Neural cell (in vitro differentiated cells): Measurements from ENCODE around the gene APMAP. TPM values are rescaled to one million over a fixed set of nuclear protein-coding genes. Genes with fewer than 3 reads are reported as not detected.

Source experiments
- H2AFZ ChIP-seq: fragments of 200-600, 300-800 bp; sonication (generic), shearing (Covaris generic); 2 replicates; pipeline ENCODE4 v1.6.0; 2014; ENCODE audit warnings: low read depth, mild to moderate bottlenecking, antibody characterized with exemption, low read length, moderate library complexity
- H3F3A ChIP-seq: fragments of 200-600 bp; shearing (Covaris generic); 2 replicates; pipeline ENCODE4 v1.6.1; 2016; ENCODE audit warnings: mild to moderate bottlenecking, moderate library complexity, mixed read lengths, antibody characterized with exemption, low read length; ENCODE audit not compliant: insufficient read depth, poor library complexity, severe bottlenecking
- H3K27ac ChIP-seq: fragments of 200-600, 300-800 bp; sonication (generic), shearing (Covaris generic); 2 replicates; pipeline ENCODE4 v1.5.1; 2014; ENCODE audit warnings: mild to moderate bottlenecking, low read length, moderate library complexity
- H3K27me3 ChIP-seq: fragments of 300-800, 200-600 bp; sonication (generic), shearing (Covaris generic); 2 replicates; pipeline ENCODE4 v1.6.0; 2014; ENCODE audit warnings: mild to moderate bottlenecking, low read depth, low read length, moderate library complexity; ENCODE audit not compliant: insufficient read depth
- H3K36me3 ChIP-seq: fragments of 300-800, 200-600 bp; sonication (generic), shearing (Covaris generic); 2 replicates; pipeline ENCODE4 v1.5.1; 2014; ENCODE audit warnings: mild to moderate bottlenecking, antibody characterized with exemption, low read length, moderate library complexity; ENCODE audit not compliant: insufficient read depth
- H3K4me2 ChIP-seq: fragments of 300-800, 200-600 bp; sonication (generic), shearing (Covaris generic); 2 replicates; pipeline ENCODE4 v1.6.0; 2014; ENCODE audit warnings: mild to moderate bottlenecking, low read length
- H3K4me3 ChIP-seq: fragments of 300-800, 200-600 bp; sonication (generic), shearing (Covaris generic); 2 replicates; pipeline ENCODE4 v1.5.1; 2014; ENCODE audit warnings: mild to moderate bottlenecking, low read length, moderate library complexity
- H3K79me2 ChIP-seq: fragments of 200-600 bp; shearing (Covaris generic); replicated peaks from 2 replicates; pipeline ENCODE4 v1.6.0; 2014; ENCODE audit warnings: mild to moderate bottlenecking, low read length, moderate library complexity; ENCODE audit not compliant: insufficient read depth
- H3K9ac ChIP-seq: fragments of 300-800, 200-600 bp; sonication (generic), shearing (Covaris generic); 2 replicates; pipeline ENCODE4 v1.6.1; 2016; ENCODE audit warnings: mild to moderate bottlenecking, low read length, mixed read lengths
- H3K9me2 ChIP-seq: fragments of 200-600 bp; shearing (Covaris generic); 2 replicates; pipeline ENCODE4 v1.6.1; 2016; ENCODE audit warnings: mild to moderate bottlenecking, low read length, mixed read lengths; ENCODE audit not compliant: insufficient read depth
- H3K9me3 ChIP-seq: fragments of 200-600, 300-800 bp; sonication (generic), shearing (Covaris generic); 2 replicates; pipeline ENCODE4 v1.6.1; 2016; ENCODE audit warnings: mild to moderate bottlenecking, mixed run types, low read length, moderate library complexity, mixed read lengths
- H4K20me1 ChIP-seq: fragments of 200-600 bp; shearing (Covaris generic); 2 replicates; pipeline ENCODE4 v1.6.1; 2016; ENCODE audit warnings: mild to moderate bottlenecking, mixed run types; ENCODE audit not compliant: insufficient read depth
- EP300 ChIP-seq: fragments of 450-650 bp; conservative IDR thresholded peaks from 2 replicates; pipeline ENCODE4 v1.6.1; 2014; ENCODE audit warnings: antibody characterized with exemption, mild to moderate bottlenecking, moderate library complexity; ENCODE audit not compliant: poor library complexity, severe bottlenecking
- EZH2 ChIP-seq: fragments of 200-600, 300-800 bp; shearing (Covaris generic), sonication (generic); IDR thresholded peaks from 2 replicates; pipeline ENCODE4 v1.6.1; 2014; ENCODE audit warnings: antibody characterized with exemption, low read length, borderline replicate concordance, mild to moderate bottlenecking; ENCODE audit not compliant: insufficient read depth, poor library complexity, severe bottlenecking
- MXI1 ChIP-seq: fragments of 450-650 bp; conservative IDR thresholded peaks from 2 replicates; pipeline ENCODE4 v1.6.1; 2014; ENCODE audit warnings: antibody characterized with exemption, mild to moderate bottlenecking; ENCODE audit not compliant: poor library complexity, severe bottlenecking
- POLR2AphosphoS5 ChIP-seq: IDR thresholded peaks from 2 replicates; pipeline ENCODE4 v1.6.1; 2012
- RAD21 ChIP-seq: fragments of 450-650 bp; conservative IDR thresholded peaks from 2 replicates; pipeline ENCODE4 v1.6.1; 2014; ENCODE audit warnings: antibody characterized with exemption, mild to moderate bottlenecking, moderate library complexity
- SMC3 ChIP-seq: fragments of 450-650 bp; conservative IDR thresholded peaks from 2 replicates; pipeline ENCODE4 v1.6.1; 2014; ENCODE audit warnings: antibody characterized with exemption, mild to moderate bottlenecking, moderate library complexity; ENCODE audit not compliant: poor library complexity
- TAF1 ChIP-seq: IDR thresholded peaks from 2 replicates; pipeline ENCODE4 v1.6.1; 2012; ENCODE audit warnings: low read depth
- polyA plus RNA-seq: library from polyadenylated mRNA; depleted of rRNA; stranded (reverse); fragments of >200 nt; gene quantifications from 2 replicates; pipeline ENCODE4 v1.2.3, GENCODE V29; 2014
- TF ChIP-seq, protein P1 (sequence below): IDR thresholded peaks from 2 replicates; pipeline ENCODE4 v1.6.1; 2012; ENCODE audit warnings: borderline replicate concordance
- TF ChIP-seq, protein P2 (sequence below): fragments of 450-650 bp; IDR thresholded peaks from 2 replicates; pipeline ENCODE4 v1.5.1; 2014; ENCODE audit warnings: antibody characterized with exemption, mild to moderate bottlenecking, moderate library complexity; ENCODE audit not compliant: poor library complexity, severe bottlenecking

The APMAP gene
- polyA plus RNA-seq, 1 donor from 2014 or later: 140 TPM

DNA sequence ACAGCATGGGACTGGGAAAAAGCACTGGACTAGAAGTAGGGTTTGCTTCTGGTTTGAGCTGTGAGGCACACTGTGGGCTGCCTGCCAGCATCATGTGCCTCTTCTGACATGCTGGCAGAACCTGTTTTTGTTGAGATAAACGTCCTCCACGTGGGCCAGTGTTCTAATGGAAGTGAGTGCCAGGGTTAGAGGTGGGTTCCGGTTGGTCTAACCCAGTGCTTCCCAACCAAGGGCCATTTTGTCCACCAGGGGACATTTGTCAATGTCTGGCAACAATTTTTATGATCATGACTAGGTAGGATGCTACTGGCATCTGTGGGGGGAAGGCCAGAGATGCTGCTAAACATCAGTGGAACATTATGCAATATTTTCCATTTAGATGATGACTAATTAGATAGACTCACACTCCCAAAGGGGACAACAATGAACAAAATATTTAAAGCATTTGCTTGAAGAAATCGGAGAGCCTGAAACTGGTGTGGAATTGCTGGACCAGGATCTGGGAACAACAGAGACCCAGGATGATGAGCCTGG, 7.8 kb upstream of the APMAP start:
- H3K79me2 ChIP-seq: no peaks in the 10 kb centered on the region
- no peaks in the 10 kb centered on the region for H3K9me2 ChIP-seq
- H3K9ac ChIP-seq: no peak overlapping the region
- no peak overlapping the region for H3K4me3 ChIP-seq
- no peaks in the 10 kb centered on the region for H3K9me3 ChIP-seq
- H3F3A ChIP-seq: no peaks in the 10 kb centered on the region
- H3K36me3 ChIP-seq: no peaks in the 10 kb centered on the region
- no peaks in the 10 kb centered on the region for H4K20me1 ChIP-seq
- no peak overlapping the region for H3K27ac ChIP-seq
- no peak overlapping the region for H2AFZ ChIP-seq
- H3K27me3 ChIP-seq: no peaks in the 10 kb centered on the region
- H3K4me2 ChIP-seq: no peak overlapping the region
- TF ChIP-seq MXI1 (no peak), POLR2AphosphoS5 (no peak), RAD21 (no peak), EZH2 (no peak), SMC3 (no peak), TAF1 (no peak), EP300 (no peak)
- TF ChIP-seq, protein P1, sequence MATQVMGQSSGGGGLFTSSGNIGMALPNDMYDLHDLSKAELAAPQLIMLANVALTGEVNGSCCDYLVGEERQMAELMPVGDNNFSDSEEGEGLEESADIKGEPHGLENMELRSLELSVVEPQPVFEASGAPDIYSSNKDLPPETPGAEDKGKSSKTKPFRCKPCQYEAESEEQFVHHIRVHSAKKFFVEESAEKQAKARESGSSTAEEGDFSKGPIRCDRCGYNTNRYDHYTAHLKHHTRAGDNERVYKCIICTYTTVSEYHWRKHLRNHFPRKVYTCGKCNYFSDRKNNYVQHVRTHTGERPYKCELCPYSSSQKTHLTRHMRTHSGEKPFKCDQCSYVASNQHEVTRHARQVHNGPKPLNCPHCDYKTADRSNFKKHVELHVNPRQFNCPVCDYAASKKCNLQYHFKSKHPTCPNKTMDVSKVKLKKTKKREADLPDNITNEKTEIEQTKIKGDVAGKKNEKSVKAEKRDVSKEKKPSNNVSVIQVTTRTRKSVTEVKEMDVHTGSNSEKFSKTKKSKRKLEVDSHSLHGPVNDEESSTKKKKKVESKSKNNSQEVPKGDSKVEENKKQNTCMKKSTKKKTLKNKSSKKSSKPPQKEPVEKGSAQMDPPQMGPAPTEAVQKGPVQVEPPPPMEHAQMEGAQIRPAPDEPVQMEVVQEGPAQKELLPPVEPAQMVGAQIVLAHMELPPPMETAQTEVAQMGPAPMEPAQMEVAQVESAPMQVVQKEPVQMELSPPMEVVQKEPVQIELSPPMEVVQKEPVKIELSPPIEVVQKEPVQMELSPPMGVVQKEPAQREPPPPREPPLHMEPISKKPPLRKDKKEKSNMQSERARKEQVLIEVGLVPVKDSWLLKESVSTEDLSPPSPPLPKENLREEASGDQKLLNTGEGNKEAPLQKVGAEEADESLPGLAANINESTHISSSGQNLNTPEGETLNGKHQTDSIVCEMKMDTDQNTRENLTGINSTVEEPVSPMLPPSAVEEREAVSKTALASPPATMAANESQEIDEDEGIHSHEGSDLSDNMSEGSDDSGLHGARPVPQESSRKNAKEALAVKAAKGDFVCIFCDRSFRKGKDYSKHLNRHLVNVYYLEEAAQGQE: no peak
- TF ChIP-seq, protein P2, sequence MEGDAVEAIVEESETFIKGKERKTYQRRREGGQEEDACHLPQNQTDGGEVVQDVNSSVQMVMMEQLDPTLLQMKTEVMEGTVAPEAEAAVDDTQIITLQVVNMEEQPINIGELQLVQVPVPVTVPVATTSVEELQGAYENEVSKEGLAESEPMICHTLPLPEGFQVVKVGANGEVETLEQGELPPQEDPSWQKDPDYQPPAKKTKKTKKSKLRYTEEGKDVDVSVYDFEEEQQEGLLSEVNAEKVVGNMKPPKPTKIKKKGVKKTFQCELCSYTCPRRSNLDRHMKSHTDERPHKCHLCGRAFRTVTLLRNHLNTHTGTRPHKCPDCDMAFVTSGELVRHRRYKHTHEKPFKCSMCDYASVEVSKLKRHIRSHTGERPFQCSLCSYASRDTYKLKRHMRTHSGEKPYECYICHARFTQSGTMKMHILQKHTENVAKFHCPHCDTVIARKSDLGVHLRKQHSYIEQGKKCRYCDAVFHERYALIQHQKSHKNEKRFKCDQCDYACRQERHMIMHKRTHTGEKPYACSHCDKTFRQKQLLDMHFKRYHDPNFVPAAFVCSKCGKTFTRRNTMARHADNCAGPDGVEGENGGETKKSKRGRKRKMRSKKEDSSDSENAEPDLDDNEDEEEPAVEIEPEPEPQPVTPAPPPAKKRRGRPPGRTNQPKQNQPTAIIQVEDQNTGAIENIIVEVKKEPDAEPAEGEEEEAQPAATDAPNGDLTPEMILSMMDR: no peak

DNA sequence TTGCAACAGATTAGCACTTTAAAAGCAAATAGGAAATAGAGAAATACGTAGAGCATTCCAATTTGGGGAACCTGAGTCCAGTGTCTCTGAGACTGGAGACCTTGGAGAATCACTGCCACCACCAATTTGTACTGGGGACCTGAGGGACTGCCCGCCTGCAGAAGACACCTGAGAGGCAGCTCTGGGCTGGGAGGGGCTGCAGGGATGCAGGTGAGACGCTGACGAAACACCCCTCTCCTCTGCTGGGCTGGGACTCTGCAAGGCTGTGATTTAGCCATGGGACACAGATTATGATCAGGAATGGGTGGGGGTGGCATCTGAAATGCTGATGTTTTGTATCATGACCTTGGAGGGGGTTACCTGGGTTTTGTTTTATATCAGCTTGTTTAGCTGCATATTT, 7.0 kb upstream of the APMAP start:
- H3K36me3 ChIP-seq: no peaks in the 10 kb centered on the region
- H2AFZ ChIP-seq: no peak overlapping the region
- no peaks in the 10 kb centered on the region for H3K27me3 ChIP-seq
- H3K4me3 ChIP-seq: no peak overlapping the region
- H4K20me1 ChIP-seq: no peaks in the 10 kb centered on the region
- no peaks in the 10 kb centered on the region for H3K79me2 ChIP-seq
- no peaks in the 10 kb centered on the region for H3K9me2 ChIP-seq
- no peak overlapping the region for H3K4me2 ChIP-seq
- no peak overlapping the region for H3K27ac ChIP-seq
- no peaks in the 10 kb centered on the region for H3K9me3 ChIP-seq
- TF ChIP-seq, protein P1: no peak
- TF ChIP-seq EZH2: no peak
- no peak for TF ChIP-seq SMC3
- no peak for TF ChIP-seq EP300
- no peak for TF ChIP-seq RAD21
- no peak for TF ChIP-seq MXI1
- TF ChIP-seq TAF1: no peak
- TF ChIP-seq POLR2AphosphoS5: no peak
- TF ChIP-seq, protein P2: no peak
- no peaks in the 10 kb centered on the region for H3F3A ChIP-seq
- H3K9ac ChIP-seq: no peak overlapping the region
